ENCODE data around the gene ADH1B. TPM values are rescaled to one million over a fixed set of nuclear protein-coding genes. Genes with fewer than 3 reads are reported as not detected.

The ADH1B gene
- total and polyA plus RNA-seq, 9 of the 15 experiments (the other 6 are each of a cell fraction or from before 2014, with no cell fraction given): 0.71 TPM; not detected in 8

DNA sequence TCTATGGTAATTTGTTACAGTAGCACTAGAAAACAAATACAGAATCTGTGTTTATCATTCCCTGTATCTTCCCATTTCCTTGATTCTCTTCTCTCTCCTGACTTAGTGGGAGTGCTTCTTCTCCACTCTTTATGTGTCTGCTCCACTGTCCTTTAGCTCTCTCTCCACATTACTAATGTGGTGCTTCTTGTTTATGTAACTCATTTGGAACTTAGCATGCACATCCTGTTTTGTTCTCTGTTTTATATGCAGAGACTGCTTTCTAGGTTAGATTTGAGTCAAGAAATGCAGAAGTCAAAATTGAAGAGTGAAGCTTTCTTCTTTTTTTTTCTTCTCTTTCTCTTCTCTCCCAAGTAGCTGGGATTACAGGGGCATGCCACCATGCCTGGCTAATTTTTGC is 56.3 kb downstream of the ADH1B start (continued):
- TF ChIP-seq NFYB (IDR thresholded peaks at IDR 0.05; ENCODE audit: extremely low read depth, insufficient read length): no peak

Other genes starting within 250 kb of the ADH1B start
Only the 7 nearest of the 8 such genes appear.
- 115 and 127 TPM in 2 replicates for gene ADH5, start 232.6 kb downstream of the ADH1B start, total RNA-seq (2014; rRNA removed)
- 225 and 246 TPM in 2 replicates for gene ADH5, start 232.6 kb downstream of the ADH1B start, total RNA-seq (2014; rRNA removed; fragmentation: Illumina TruSeq; extraction: Trizol)
- 167 and 169 TPM in 2 replicates for gene ADH5, start 232.6 kb downstream of the ADH1B start, total RNA-seq (2015; rRNA removed; fragmentation: Illumina TruSeq; extraction: Trizol)
- 200 and 205 TPM in 2 replicates for gene ADH5, start 232.6 kb downstream of the ADH1B start, total RNA-seq (2021)
- gene ADH5, start 232.6 kb downstream of the ADH1B start, polyA plus RNA-seq (2011; rRNA removed): 259 and 310 TPM in 2 replicates
- 163 and 179 TPM in 2 replicates for gene ADH5, start 232.6 kb downstream of the ADH1B start, polyA plus RNA-seq (2014; fragmentation: Illumina TruSeq; extraction: Trizol)
- 100 to 1,000 TPM; 227 to 295 TPM for gene ADH5, start 232.6 kb downstream of the ADH1B start, polyA plus RNA-seq (2014; fragmentation: Nextera tagmentation; extraction: Ambion mirVana)
- 192 and 195 TPM in 2 replicates for gene ADH5, start 232.6 kb downstream of the ADH1B start, polyA plus RNA-seq (2014; rRNA removed)
- gene ADH4, start 177.1 kb downstream of the ADH1B start, total RNA-seq (2014; rRNA removed): not detected in 2 replicates
- gene ADH4, start 177.1 kb downstream of the ADH1B start, total RNA-seq (2014; rRNA removed; fragmentation: Illumina TruSeq; extraction: Trizol): not detected in 2 replicates
- gene ADH4, start 177.1 kb downstream of the ADH1B start, total RNA-seq (2015; rRNA removed; fragmentation: Illumina TruSeq; extraction: Trizol): not detected in 2 replicates
- not detected in 2 replicates for gene ADH4, start 177.1 kb downstream of the ADH1B start, total RNA-seq (2021)
- not detected in 2 replicates for gene ADH4, start 177.1 kb downstream of the ADH1B start, polyA plus RNA-seq (2011; rRNA removed)
- gene ADH4, start 177.1 kb downstream of the ADH1B start, polyA plus RNA-seq (2014; fragmentation: Illumina TruSeq; extraction: Trizol): not detected in 2 replicates
- not detected for gene ADH4, start 177.1 kb downstream of the ADH1B start, polyA plus RNA-seq (2014; fragmentation: Nextera tagmentation; extraction: Ambion mirVana)
- not detected in 2 replicates for gene ADH4, start 177.1 kb downstream of the ADH1B start, polyA plus RNA-seq (2014; rRNA removed)
- gene ADH6, start 102.2 kb downstream of the ADH1B start, total RNA-seq (2014; rRNA removed): not detected in 2 replicates
- gene ADH6, start 102.2 kb downstream of the ADH1B start, total RNA-seq (2014; rRNA removed; fragmentation: Illumina TruSeq; extraction: Trizol): not detected in 2 replicates
- not detected in 2 replicates for gene ADH6, start 102.2 kb downstream of the ADH1B start, total RNA-seq (2015; rRNA removed; fragmentation: Illumina TruSeq; extraction: Trizol)
- not detected in 2 replicates for gene ADH6, start 102.2 kb downstream of the ADH1B start, total RNA-seq (2021)
- gene ADH6, start 102.2 kb downstream of the ADH1B start, polyA plus RNA-seq (2011; rRNA removed): not detected in 2 replicates
- gene ADH6, start 102.2 kb downstream of the ADH1B start, polyA plus RNA-seq (2014; fragmentation: Illumina TruSeq; extraction: Trizol): not detected in 2 replicates
- under 1 TPM in 1 of 2 experiments, not detected in 1; 0.13 TPM for gene ADH6, start 102.2 kb downstream of the ADH1B start, polyA plus RNA-seq (2014; fragmentation: Nextera tagmentation; extraction: Ambion mirVana)
- gene ADH6, start 102.2 kb downstream of the ADH1B start, polyA plus RNA-seq (2014; rRNA removed): not detected in 2 replicates
- not detected in 2 replicates for gene ADH1A, start 30.4 kb downstream of the ADH1B start, total RNA-seq (2014; rRNA removed)
- gene ADH1A, start 30.4 kb downstream of the ADH1B start, total RNA-seq (2014; rRNA removed; fragmentation: Illumina TruSeq; extraction: Trizol): not detected in 2 replicates
- not detected in 2 replicates for gene ADH1A, start 30.4 kb downstream of the ADH1B start, total RNA-seq (2015; rRNA removed; fragmentation: Illumina TruSeq; extraction: Trizol)
- gene ADH1A, start 30.4 kb downstream of the ADH1B start, total RNA-seq (2021): not detected in 2 replicates
- gene ADH1A, start 30.4 kb downstream of the ADH1B start, polyA plus RNA-seq (2011; rRNA removed): not detected in 2 replicates
- not detected in 2 replicates for gene ADH1A, start 30.4 kb downstream of the ADH1B start, polyA plus RNA-seq (2014; fragmentation: Illumina TruSeq; extraction: Trizol)
- not detected for gene ADH1A, start 30.4 kb downstream of the ADH1B start, polyA plus RNA-seq (2014; fragmentation: Nextera tagmentation; extraction: Ambion mirVana)
- gene ADH1A, start 30.4 kb downstream of the ADH1B start, polyA plus RNA-seq (2014; rRNA removed): not detected in 2 replicates
- gene ADH1C, start 31.3 kb upstream of the ADH1B start, total RNA-seq (2014; rRNA removed): not detected in 2 replicates
- not detected in 2 replicates for gene ADH1C, start 31.3 kb upstream of the ADH1B start, total RNA-seq (2014; rRNA removed; fragmentation: Illumina TruSeq; extraction: Trizol)
- gene ADH1C, start 31.3 kb upstream of the ADH1B start, total RNA-seq (2015; rRNA removed; fragmentation: Illumina TruSeq; extraction: Trizol): not detected in 2 replicates
- gene ADH1C, start 31.3 kb upstream of the ADH1B start, total RNA-seq (2021): 0.34 and 0.40 TPM in 2 replicates
- not detected in 2 replicates for gene ADH1C, start 31.3 kb upstream of the ADH1B start, polyA plus RNA-seq (2011; rRNA removed)
- not detected in 2 replicates for gene ADH1C, start 31.3 kb upstream of the ADH1B start, polyA plus RNA-seq (2014; fragmentation: Illumina TruSeq; extraction: Trizol)
- gene ADH1C, start 31.3 kb upstream of the ADH1B start, polyA plus RNA-seq (2014; fragmentation: Nextera tagmentation; extraction: Ambion mirVana): not detected
- not detected in 2 replicates for gene ADH1C, start 31.3 kb upstream of the ADH1B start, polyA plus RNA-seq (2014; rRNA removed)
- not detected in 2 replicates for gene ADH7, start 113.9 kb upstream of the ADH1B start, total RNA-seq (2014; rRNA removed)
- not detected in 2 replicates for gene ADH7, start 113.9 kb upstream of the ADH1B start, total RNA-seq (2014; rRNA removed; fragmentation: Illumina TruSeq; extraction: Trizol)
- not detected in 2 replicates for gene ADH7, start 113.9 kb upstream of the ADH1B start, total RNA-seq (2015; rRNA removed; fragmentation: Illumina TruSeq; extraction: Trizol)
- gene ADH7, start 113.9 kb upstream of the ADH1B start, total RNA-seq (2021): not detected in 2 replicates
- gene ADH7, start 113.9 kb upstream of the ADH1B start, polyA plus RNA-seq (2011; rRNA removed): not detected in 2 replicates
- not detected in 2 replicates for gene ADH7, start 113.9 kb upstream of the ADH1B start, polyA plus RNA-seq (2014; fragmentation: Illumina TruSeq; extraction: Trizol)
- gene ADH7, start 113.9 kb upstream of the ADH1B start, polyA plus RNA-seq (2014; fragmentation: Nextera tagmentation; extraction: Ambion mirVana): not detected
- gene ADH7, start 113.9 kb upstream of the ADH1B start, polyA plus RNA-seq (2014; rRNA removed): not detected in 2 replicates
- gene C4orf17, start 189.6 kb upstream of the ADH1B start, total RNA-seq (2014; rRNA removed): not detected in 2 replicates
- gene C4orf17, start 189.6 kb upstream of the ADH1B start, total RNA-seq (2014; rRNA removed; fragmentation: Illumina TruSeq; extraction: Trizol): not detected in 2 replicates
- gene C4orf17, start 189.6 kb upstream of the ADH1B start, total RNA-seq (2015; rRNA removed; fragmentation: Illumina TruSeq; extraction: Trizol): not detected in 2 replicates
- gene C4orf17, start 189.6 kb upstream of the ADH1B start, total RNA-seq (2021): not detected in 2 replicates
- gene C4orf17, start 189.6 kb upstream of the ADH1B start, polyA plus RNA-seq (2011; rRNA removed): not detected in 2 replicates
- not detected in 2 replicates for gene C4orf17, start 189.6 kb upstream of the ADH1B start, polyA plus RNA-seq (2014; fragmentation: Illumina TruSeq; extraction: Trizol)
- not detected for gene C4orf17, start 189.6 kb upstream of the ADH1B start, polyA plus RNA-seq (2014; fragmentation: Nextera tagmentation; extraction: Ambion mirVana)
- gene C4orf17, start 189.6 kb upstream of the ADH1B start, polyA plus RNA-seq (2014; rRNA removed): not detected in 2 replicates

All from K562 (cell line).